Dedifferentiated amniotic fluid mesenchymal stem cell (primary cell): ENCODE data around the gene ARMH4.
A peak's percentile ranks its signal among the peaks of the same experiment; 100 is the strongest.
"Not testable (repeated sequence)": the region's sequence is repeated elsewhere in the genome, so short reads cannot be mapped to it uniquely, and the experiment has no call there.

Experiments
- DNase-seq: peaks from one replicate; pipeline ENCODE4 v3.0.0-alpha.2; 2016; ENCODE audit errors: extremely low spot score

ARMH4 gene

GRCh38 chr14:58146399-58146798 lies 5.6 kb downstream of the ARMH4 start:
- DNase-seq: no peak

GRCh38 chr14:58145936-58146335 lies 6.1 kb downstream of the ARMH4 start:
- no peak for DNase-seq

- DNase-seq: no peak
Observed at GRCh38 chr14:58143106-58143505, 8.9 kb downstream of the ARMH4 start.

GRCh38 chr14:58141893-58142292 lies 10.1 kb downstream of the ARMH4 start:
- DNase-seq: no peak

- no peak for DNase-seq
Observed at GRCh38 chr14:58138714-58139482, 13.1 kb downstream of the ARMH4 start.

- no peak for DNase-seq
Observed at GRCh38 chr14:58138031-58138713, 13.8 kb downstream of the ARMH4 start.

- no peak for DNase-seq
Observed at GRCh38 chr14:58133739-58134138, 18.3 kb downstream of the ARMH4 start.

- no peak for DNase-seq
Observed at GRCh38 chr14:58131386-58131785, 20.6 kb downstream of the ARMH4 start.

GRCh38 chr14:58130116-58130782 lies 21.8 kb downstream of the ARMH4 start:
- no peak for DNase-seq

- no peak for DNase-seq
Observed at GRCh38 chr14:58129208-58129607, 22.8 kb downstream of the ARMH4 start.

GRCh38 chr14:58128416-58128815 lies 23.6 kb downstream of the ARMH4 start:
- no peak for DNase-seq

GRCh38 chr14:58122546-58122945 lies 29.5 kb downstream of the ARMH4 start:
- not testable (repeated sequence) for DNase-seq

GRCh38 chr14:58121530-58122186 lies 30.4 kb downstream of the ARMH4 start:
- no peak for DNase-seq

- DNase-seq: no peak
Observed at GRCh38 chr14:58119381-58119780, 32.6 kb downstream of the ARMH4 start.

GRCh38 chr14:58118097-58118815 lies 33.8 kb downstream of the ARMH4 start:
- no peak for DNase-seq

- no peak for DNase-seq
Observed at GRCh38 chr14:58109744-58110143, 42.3 kb downstream of the ARMH4 start.

GRCh38 chr14:58108717-58109116 lies 43.3 kb downstream of the ARMH4 start:
- no peak for DNase-seq

GRCh38 chr14:58107947-58108552 lies 44.0 kb downstream of the ARMH4 start:
- peak; percentile 82 for DNase-seq

GRCh38 chr14:58107041-58107440 lies 45.0 kb downstream of the ARMH4 start:
- DNase-seq: no peak

GRCh38 chr14:58106446-58106845 lies 45.6 kb downstream of the ARMH4 start:
- DNase-seq: no peak

GRCh38 chr14:58104808-58105207 lies 47.2 kb downstream of the ARMH4 start:
- peak; percentile 23 for DNase-seq
